Measurements from ENCODE around the gene OVOL1.

DNA sequence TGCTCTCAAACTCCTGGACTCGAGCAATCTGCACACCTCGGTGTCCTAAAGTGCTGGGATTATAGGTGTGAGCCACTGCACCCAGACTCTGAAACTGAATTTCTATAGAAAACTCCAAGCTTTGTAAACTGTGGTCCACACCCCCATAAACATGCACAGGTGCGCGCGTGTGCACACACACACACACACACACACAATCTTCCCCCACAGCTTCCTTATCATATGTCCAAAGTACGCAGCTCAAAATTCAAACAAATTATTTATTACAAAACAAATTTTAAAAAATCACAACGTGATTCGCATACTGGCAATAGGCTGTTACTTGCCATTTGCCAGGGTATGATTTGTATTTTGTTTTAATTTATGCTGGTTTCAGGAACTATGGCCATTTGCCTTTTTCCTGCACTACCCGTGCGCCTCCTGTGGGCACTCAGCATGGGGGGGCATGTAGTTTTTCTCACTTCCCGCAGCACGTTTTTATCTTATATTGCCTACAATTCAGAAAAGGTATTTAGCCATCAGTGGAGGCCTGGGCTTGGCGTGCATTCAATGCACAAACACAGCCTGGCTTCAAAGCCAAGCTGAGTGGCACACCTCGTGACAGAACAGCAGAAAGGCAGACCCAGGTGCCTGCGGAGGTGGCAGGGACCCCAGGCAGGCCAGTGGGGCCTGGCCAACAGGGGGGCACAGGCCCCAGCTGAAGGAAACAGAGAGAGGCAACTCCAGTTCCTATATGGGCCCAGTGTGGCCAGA, 36.1 kb downstream of the OVOL1 start:
- TF ChIP-seq, protein P1, sequence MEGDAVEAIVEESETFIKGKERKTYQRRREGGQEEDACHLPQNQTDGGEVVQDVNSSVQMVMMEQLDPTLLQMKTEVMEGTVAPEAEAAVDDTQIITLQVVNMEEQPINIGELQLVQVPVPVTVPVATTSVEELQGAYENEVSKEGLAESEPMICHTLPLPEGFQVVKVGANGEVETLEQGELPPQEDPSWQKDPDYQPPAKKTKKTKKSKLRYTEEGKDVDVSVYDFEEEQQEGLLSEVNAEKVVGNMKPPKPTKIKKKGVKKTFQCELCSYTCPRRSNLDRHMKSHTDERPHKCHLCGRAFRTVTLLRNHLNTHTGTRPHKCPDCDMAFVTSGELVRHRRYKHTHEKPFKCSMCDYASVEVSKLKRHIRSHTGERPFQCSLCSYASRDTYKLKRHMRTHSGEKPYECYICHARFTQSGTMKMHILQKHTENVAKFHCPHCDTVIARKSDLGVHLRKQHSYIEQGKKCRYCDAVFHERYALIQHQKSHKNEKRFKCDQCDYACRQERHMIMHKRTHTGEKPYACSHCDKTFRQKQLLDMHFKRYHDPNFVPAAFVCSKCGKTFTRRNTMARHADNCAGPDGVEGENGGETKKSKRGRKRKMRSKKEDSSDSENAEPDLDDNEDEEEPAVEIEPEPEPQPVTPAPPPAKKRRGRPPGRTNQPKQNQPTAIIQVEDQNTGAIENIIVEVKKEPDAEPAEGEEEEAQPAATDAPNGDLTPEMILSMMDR (IDR thresholded peaks at IDR 0.05) = no peak
- no peak for TF ChIP-seq POLR2A (IDR thresholded peaks at IDR 0.05)

Measured in uterus (tissue), 2 donors.